Progenitor cell of endocrine pancreas (in vitro differentiated cells): Measurements from ENCODE around the gene VSIG8. TPM values are rescaled to one million over a fixed set of nuclear protein-coding genes. Genes with fewer than 3 reads are reported as not detected.

Experiments
- DNase-seq: peaks from one replicate; pipeline ENCODE4 v3.0.0; 2021; ENCODE audit warnings: low spot score; ENCODE audit not compliant: unreplicated experiment
- H3K27ac Mint-ChIP-seq: 2 replicates; pipeline ENCODE4 v1.8.0; 2021; ENCODE audit warnings: mild to moderate bottlenecking, moderate library complexity, mixed read lengths
- H3K27me3 Mint-ChIP-seq: 2 replicates; pipeline ENCODE4 v1.8.0; 2021; ENCODE audit warnings: mixed read lengths
- H3K36me3 Mint-ChIP-seq: 2 replicates; pipeline ENCODE4 v1.8.0; 2022; ENCODE audit warnings: mixed read lengths; ENCODE audit not compliant: insufficient read depth
- H3K4me1 Mint-ChIP-seq: 2 replicates; pipeline ENCODE4 v1.8.0; 2021; ENCODE audit warnings: low read depth, mixed read lengths
- H3K4me3 Mint-ChIP-seq: 2 replicates; pipeline ENCODE4 v1.8.0; 2021; ENCODE audit warnings: low read depth, mild to moderate bottlenecking, moderate library complexity, mixed read lengths
- H3K9me3 Mint-ChIP-seq: 2 replicates; pipeline ENCODE4 v1.8.0; 2021; ENCODE audit warnings: low read depth, mixed read lengths
- microRNA-seq: library from miRNA; unstranded; fragments of <30 nt; microRNA quantifications from one replicate; pipeline ENCODE4 v1.1.0, GENCODE V29; 2020; ENCODE audit warnings: borderline number of aligned reads; ENCODE audit not compliant: unreplicated experiment
- total RNA-seq: library from RNA; stranded (reverse); gene quantifications from 2 replicates; pipeline ENCODE4 v1.2.1, GENCODE V29; 2021
- TF ChIP-seq, protein P1 (sequence below): fragments of 200-600 bp; sonication (generic); IDR thresholded peaks from one replicate; pipeline ENCODE4 v1.5.0; 2021; ENCODE audit warnings: antibody characterized with exemption, mild to moderate bottlenecking; ENCODE audit not compliant: unreplicated experiment

The VSIG8 gene
- total RNA-seq, 1 donor from 2014 or later = not detected

- Mint-ChIP-seq H3K4me1 (peaks cover 1% of the 10 kb centered on the region), H3K36me3 (no peaks in the 10 kb centered on the region), H3K4me3 (no peak overlapping the region), H3K9me3 (no peaks in the 10 kb centered on the region), H3K27me3 (peaks cover 55% of the 10 kb centered on the region), H3K27ac (no peak overlapping the region)
- no peak for DNase-seq
- TF ChIP-seq, protein P1, sequence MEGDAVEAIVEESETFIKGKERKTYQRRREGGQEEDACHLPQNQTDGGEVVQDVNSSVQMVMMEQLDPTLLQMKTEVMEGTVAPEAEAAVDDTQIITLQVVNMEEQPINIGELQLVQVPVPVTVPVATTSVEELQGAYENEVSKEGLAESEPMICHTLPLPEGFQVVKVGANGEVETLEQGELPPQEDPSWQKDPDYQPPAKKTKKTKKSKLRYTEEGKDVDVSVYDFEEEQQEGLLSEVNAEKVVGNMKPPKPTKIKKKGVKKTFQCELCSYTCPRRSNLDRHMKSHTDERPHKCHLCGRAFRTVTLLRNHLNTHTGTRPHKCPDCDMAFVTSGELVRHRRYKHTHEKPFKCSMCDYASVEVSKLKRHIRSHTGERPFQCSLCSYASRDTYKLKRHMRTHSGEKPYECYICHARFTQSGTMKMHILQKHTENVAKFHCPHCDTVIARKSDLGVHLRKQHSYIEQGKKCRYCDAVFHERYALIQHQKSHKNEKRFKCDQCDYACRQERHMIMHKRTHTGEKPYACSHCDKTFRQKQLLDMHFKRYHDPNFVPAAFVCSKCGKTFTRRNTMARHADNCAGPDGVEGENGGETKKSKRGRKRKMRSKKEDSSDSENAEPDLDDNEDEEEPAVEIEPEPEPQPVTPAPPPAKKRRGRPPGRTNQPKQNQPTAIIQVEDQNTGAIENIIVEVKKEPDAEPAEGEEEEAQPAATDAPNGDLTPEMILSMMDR = no peak
Observed at GRCh38 chr1:159815926-159816325, 46.5 kb downstream of the VSIG8 start.

GRCh38 chr1:159804924-159805323 is 57.5 kb downstream of the VSIG8 start:
- Mint-ChIP-seq H3K4me1 (no peaks in the 10 kb centered on the region), H3K36me3 (no peaks in the 10 kb centered on the region), H3K4me3 (no peak overlapping the region), H3K27me3 (peaks cover 74% of the 10 kb centered on the region), H3K9me3 (no peaks in the 10 kb centered on the region), H3K27ac (no peak overlapping the region)
- DNase-seq = no peak
- TF ChIP-seq, protein P1 = no peak

Small RNAs within 50 kb of the gene (microRNA-seq; reads per million reads assigned to microRNA genes)
- gene MIR4259 = not detected

Other genes with a start within 250 kb of the VSIG8 start
- not detected in 2 replicates for gene CRP, start 148.1 kb downstream of the VSIG8 start, total RNA-seq
- 16.9 and 17.2 TPM in 2 replicates for gene DUSP23, start 81.7 kb downstream of the VSIG8 start, total RNA-seq
- not detected in 2 replicates for gene FCRL6, start 60.3 kb downstream of the VSIG8 start, total RNA-seq
- not detected in 2 replicates for gene SLAMF8, start 35.8 kb downstream of the VSIG8 start, total RNA-seq
- 0.74 and 1.0 TPM in 2 replicates for gene CFAP45, start 37.5 kb upstream of the VSIG8 start, total RNA-seq
- gene TAGLN2, start 62.9 kb upstream of the VSIG8 start, total RNA-seq = 153 and 159 TPM in 2 replicates
- gene IGSF9, start 83.0 kb upstream of the VSIG8 start, total RNA-seq = 68.2 and 68.6 TPM in 2 replicates
- gene SLAMF9, start 91.6 kb upstream of the VSIG8 start, total RNA-seq = not detected in 2 replicates
- 11.4 and 12.2 TPM in 2 replicates for gene PIGM, start 169.3 kb upstream of the VSIG8 start, total RNA-seq
- gene KCNJ10, start 207.5 kb upstream of the VSIG8 start, total RNA-seq = 0.09 and 0.12 TPM in 2 replicates
- gene KCNJ9, start 218.9 kb upstream of the VSIG8 start, total RNA-seq = not detected in 2 replicates
- 39.4 and 40.0 TPM in 2 replicates for gene IGSF8, start 236.0 kb upstream of the VSIG8 start, total RNA-seq